Keratinocyte (primary cell): ENCODE measurements around the gene SCLY. TPM values are rescaled to one million over a fixed set of nuclear protein-coding genes. Genes with fewer than 3 reads are reported as not detected.

Source experiments
- DNase-seq: peaks from one replicate; pipeline ENCODE4 v3.0.0-alpha.2; 2011; ENCODE audit warnings: low read depth, missing footprints, low spot score
- FAIRE-seq: peaks from 2 replicates; lab custom pipeline; 2011; peaks lifted over from hg19 to GRCh38; lab: Jason Lieb, UNC
- H2AFZ ChIP-seq: 2 replicates; pipeline ENCODE4 v1.6.0; 2012; ENCODE audit warnings: low read length, control low read depth, inconsistent platforms; ENCODE audit not compliant: control insufficient read depth
- H3K27ac ChIP-seq: 2 replicates; pipeline ENCODE4 v1.5.1; 2011; ENCODE audit warnings: low read length; ENCODE audit not compliant: control insufficient read depth, insufficient read depth
- H3K27me3 ChIP-seq: 3 replicates; pipeline ENCODE4 v1.6.0; 2011; ENCODE audit warnings: low read length; ENCODE audit not compliant: control insufficient read depth, insufficient read depth; ENCODE audit errors: extremely low read depth
- H3K36me3 ChIP-seq, 2 experiments: 2 replicates in 1 of 2; 3 replicates in 1 of 2; pipeline ENCODE4 v1.5.1; 2011; ENCODE audit warnings: low read length in 2 of 2, mild to moderate bottlenecking in 1 of 2; ENCODE audit not compliant: control insufficient read depth in 2 of 2, insufficient read depth in 2 of 2; ENCODE audit errors: extremely low read depth in 1 of 2
- H3K4me1 ChIP-seq: 3 replicates; pipeline ENCODE4 v1.5.1; 2011; ENCODE audit warnings: low read length; ENCODE audit not compliant: control insufficient read depth, insufficient read depth; ENCODE audit errors: extremely low read depth
- H3K4me2 ChIP-seq: 3 replicates; pipeline ENCODE4 v1.6.0; 2011; ENCODE audit warnings: low read depth, low read length; ENCODE audit not compliant: control insufficient read depth, insufficient read depth; ENCODE audit errors: extremely low read depth
- H3K4me3 ChIP-seq, 3 experiments: fragments of 200-600 bp in 1 of 3; sonication (generic) in 1 of 3; 2 replicates in 2 of 3; 3 replicates in 1 of 3; pipeline ENCODE4 v1.5.1; 2011 to 2016; ENCODE audit warnings: low read length in 3 of 3, mild to moderate bottlenecking in 3 of 3, control low read depth in 2 of 3, inconsistent platforms in 1 of 3, low read depth in 1 of 3, mixed read lengths in 1 of 3, mixed run types in 1 of 3, moderate library complexity in 1 of 3; ENCODE audit not compliant: control insufficient read depth in 2 of 3, insufficient read depth in 2 of 3; ENCODE audit errors: extremely low read depth in 1 of 3
- H3K79me2 ChIP-seq: 2 replicates; pipeline ENCODE4 v1.6.0; 2012; ENCODE audit warnings: low read length; ENCODE audit not compliant: control insufficient read depth, insufficient read depth
- H3K9ac ChIP-seq: 3 replicates; pipeline ENCODE4 v1.6.0; 2011; ENCODE audit warnings: low read length; ENCODE audit not compliant: control insufficient read depth, insufficient read depth; ENCODE audit errors: extremely low read depth
- H3K9me1 ChIP-seq: 3 replicates; pipeline ENCODE4 v1.6.0; 2011; ENCODE audit warnings: low read length; ENCODE audit not compliant: control insufficient read depth, insufficient read depth; ENCODE audit errors: extremely low read depth
- H3K9me3 ChIP-seq: 2 replicates; pipeline ENCODE4 v1.5.1; 2012; ENCODE audit warnings: low read depth, low read length; ENCODE audit not compliant: control insufficient read depth
- H4K20me1 ChIP-seq: 3 replicates; pipeline ENCODE4 v1.6.0; 2011; ENCODE audit warnings: low read length; ENCODE audit not compliant: control insufficient read depth, insufficient read depth; ENCODE audit errors: extremely low read depth
- CTCF ChIP-seq, 3 experiments: IDR thresholded peaks in 1 of 3; conservative IDR thresholded peaks in 1 of 3; optimal IDR thresholded peaks in 1 of 3; 2 replicates in 2 of 3; 3 replicates in 1 of 3; pipeline versions ENCODE3 to v1.5.1; 2011; ENCODE audit warnings: low read length in 3 of 3, mild to moderate bottlenecking in 3 of 3, moderate library complexity in 2 of 3, control low read depth in 1 of 3, inconsistent platforms in 1 of 3; ENCODE audit not compliant: insufficient read depth in 2 of 3; ENCODE audit errors: extremely low read depth in 1 of 3
- EZH2 ChIP-seq: IDR thresholded peaks from one replicate; pipeline ENCODE4 v1.6.1; 2012; ENCODE audit warnings: inconsistent platforms, mild to moderate bottlenecking, low read length, moderate library complexity
- dilution Hi-C: fragments of 300-500 bp; cut with MboI; formaldehyde crosslinking; loops from one replicate; pipeline ENCODE4 v1.7.0; 2020; ENCODE audit warnings: low sequenced_read_pairs; ENCODE audit not compliant: extremely low pct_ligation_motif_present
- polyA plus RNA-seq, 5 experiments: library from polyadenylated mRNA; depleted of rRNA in 3 of 5; stranded (reverse) in 3 of 5; stranded (forward) in 1 of 5; unstranded in 1 of 5; fragments of >200 nt; gene quantifications; 1 replicate in 1 of 5; 2 replicates in 3 of 5; 3 replicates in 1 of 5; pipeline versions ENCODE4 v1.2.1 to v1.2.3, GENCODE V29; 2011 to 2012; ENCODE audit warnings: missing spikeins in 2 of 5, low read depth in 1 of 5, low replicate concordance in 1 of 5
- small RNA-seq, 3 experiments: library from RNA; depleted of rRNA; stranded (forward); fragments of <200 nt; gene quantifications; one replicate each; pipeline ENCODE3, GENCODE V24; 2012; ENCODE audit warnings: low read depth in 3 of 3, low replicate concordance in 1 of 3; ENCODE audit not compliant: insufficient read length in 3 of 3

The SCLY gene
- polyA plus RNA-seq, 1 donor (not counting 4 experiments of a cell fraction or from before 2014, with no cell fraction given): 11.8 TPM

GRCh38 chr2:238148981-238149380 is 88.2 kb downstream of the SCLY start:
- H3K9me1 ChIP-seq: no peaks in the 10 kb centered on the region
- H3K4me1 ChIP-seq: peaks cover under 1% of the 10 kb centered on the region
- no peak overlapping the region for H3K4me3 ChIP-seq
- H3K36me3 ChIP-seq: no peaks in the 10 kb centered on the region
- dilution Hi-C loops: no loop called here
- no peaks in the 10 kb centered on the region for H4K20me1 ChIP-seq
- no peak overlapping the region for H3K4me2 ChIP-seq
- H3K27ac ChIP-seq: no peak overlapping the region
- H3K9ac ChIP-seq: no peak overlapping the region
- DNase-seq (no peak), FAIRE-seq (no peak)
- H2AFZ ChIP-seq: no peak overlapping the region
- H3K9me3 ChIP-seq: no peaks in the 10 kb centered on the region
- H3K27me3 ChIP-seq: no peaks in the 10 kb centered on the region
- TF ChIP-seq CTCF (optimal IDR thresholded peaks at IDR 0.05 in 1 of 3, IDR thresholded peaks at IDR 0.05 in 1 of 3, conservative IDR thresholded peaks at IDR 0.05 in 1 of 3; ENCODE audit: extremely low read depth in 1 of 3, insufficient read depth in 2 of 3, low read length in 3 of 3): no peak
- TF ChIP-seq EZH2: no peak
- H3K79me2 ChIP-seq: no peaks in the 10 kb centered on the region

Small RNA genes lying within 50 kb of the gene (small RNA-seq; reads per million reads assigned to genes)
- 0 reads per million in 3 experiments for gene RNU6-1333P

Other genes with a start within 250 kb of the SCLY start
- gene RAMP1, start 201.4 kb upstream of the SCLY start, polyA plus RNA-seq: 0.37 to 2.0 TPM (median 0.69 TPM) in 3 replicates
- gene UBE2F, start 94.0 kb upstream of the SCLY start, polyA plus RNA-seq: 63.6 to 98.6 TPM (median 95.6 TPM) in 3 replicates
- gene ESPNL, start 39.3 kb downstream of the SCLY start, polyA plus RNA-seq: 0.14 to 0.19 TPM (median 0.16 TPM) in 3 replicates
- not detected in 3 replicates for gene KLHL30, start 77.7 kb downstream of the SCLY start, polyA plus RNA-seq
- 0.14 to 0.28 TPM (median 0.27 TPM) in 3 replicates for gene ERFE, start 98.0 kb downstream of the SCLY start, polyA plus RNA-seq
- 30.6 to 39.1 TPM (median 37.5 TPM) in 3 replicates for gene ILKAP, start 142.7 kb downstream of the SCLY start, polyA plus RNA-seq
- 0.76 to 0.80 TPM (median 0.77 TPM) in 3 replicates for gene HES6, start 179.0 kb downstream of the SCLY start, polyA plus RNA-seq
- 0.68 to 2.0 TPM (median 1.6 TPM) in 3 replicates for gene PER2, start 227.6 kb downstream of the SCLY start, polyA plus RNA-seq